Calu3 (cell line): Measurements from ENCODE around the gene TEX14. TPM values are rescaled to one million over a fixed set of nuclear protein-coding genes. Genes with fewer than 3 reads are reported as not detected.

ENCODE experiments used
- BruUV-seq: library from RNA; stranded (reverse); fragments of 400-500 nt; replicated peaks from 2 replicates; lab custom pipeline; 2021; lab: Mats Ljungman, UMichigan
- CTCF ChIA-PET: fragments of 300-600 bp; sonication (Branson Sonifier 250); formaldehyde crosslinking; loops from one replicate; lab custom pipeline; 2022; ENCODE audit warnings: antibody characterized with exemption; lab: Charles Lee
- DNase-seq: peaks from one replicate; pipeline ENCODE4 v3.0.0; 2022
- H3K27ac Mint-ChIP-seq: one replicate; pipeline ENCODE4 v1.8.0; 2022; ENCODE audit warnings: mixed read lengths; ENCODE audit not compliant: unreplicated experiment
- H3K27me3 Mint-ChIP-seq: one replicate; pipeline ENCODE4 v1.8.0; 2022; ENCODE audit warnings: mixed read lengths; ENCODE audit not compliant: unreplicated experiment
- H3K36me3 Mint-ChIP-seq: one replicate; pipeline ENCODE4 v1.8.0; 2022; ENCODE audit warnings: mild to moderate bottlenecking, moderate library complexity, mixed read lengths; ENCODE audit not compliant: insufficient read depth, unreplicated experiment
- H3K4me1 Mint-ChIP-seq: one replicate; pipeline ENCODE4 v1.8.0; 2022; ENCODE audit warnings: mild to moderate bottlenecking, low read depth, mixed read lengths; ENCODE audit not compliant: unreplicated experiment
- H3K4me3 Mint-ChIP-seq: one replicate; pipeline ENCODE4 v1.8.0; 2022; ENCODE audit warnings: mild to moderate bottlenecking, low read depth, moderate library complexity, mixed read lengths; ENCODE audit not compliant: unreplicated experiment
- H3K9me3 Mint-ChIP-seq: one replicate; pipeline ENCODE4 v1.8.0; 2022; ENCODE audit warnings: low read depth, mixed read lengths; ENCODE audit not compliant: unreplicated experiment
- CTCF ChIP-seq: fragments of 200-600 bp; IDR thresholded peaks from one replicate; pipeline ENCODE4 v1.8.0; 2022; ENCODE audit warnings: antibody characterized with exemption; ENCODE audit not compliant: unreplicated experiment
- intact Hi-C: fragments of 100-400 bp; cut with micrococcal nuclease; formaldehyde crosslinking; loops from one replicate; pipeline ENCODE4 v1.10.0; 2022; ENCODE audit not compliant: unreplicated experiment
- total RNA-seq: library from RNA; stranded (reverse); gene quantifications from 2 replicates; pipeline ENCODE4 v1.2.3, GENCODE V29; 2022

TEX14 gene
- total RNA-seq, 1 experiment from 2014 or later, result 0.07 TPM

GRCh38 chr17:58513267-58513964, 178.4 kb downstream of the TEX14 start:
- no peaks in the 10 kb centered on the region for H3K9me3 Mint-ChIP-seq
- H3K27ac Mint-ChIP-seq, result peak overlapping the region; percentile 44
- peak overlapping the region; percentile 80 for H3K4me3 Mint-ChIP-seq
- no peaks in the 10 kb centered on the region for H3K27me3 Mint-ChIP-seq
- TF ChIP-seq CTCF, result no peak
- peaks cover 31% of the 10 kb centered on the region for H3K4me1 Mint-ChIP-seq
- no TSS peak for BruUV-seq
- CTCF ChIA-PET, result no interaction called here
- no peak for DNase-seq
- H3K36me3 Mint-ChIP-seq, result peaks cover 51% of the 10 kb centered on the region
- intact Hi-C loops, result no loop called here

- Mint-ChIP-seq H3K4me3 (no peak overlapping the region), H3K27ac (no peak overlapping the region), H3K27me3 (no peaks in the 10 kb centered on the region), H3K36me3 (peaks cover 32% of the 10 kb centered on the region), H3K4me1 (peaks cover 14% of the 10 kb centered on the region), H3K9me3 (no peaks in the 10 kb centered on the region)
- no TSS peak for BruUV-seq
- CTCF ChIA-PET, result no interaction called here
- DNase-seq, result no peak
- intact Hi-C loops, result no loop called here
- TF ChIP-seq CTCF, result no peak
Observed at GRCh38 chr17:58510075-58510474, 181.8 kb downstream of the TEX14 start.

DNA sequence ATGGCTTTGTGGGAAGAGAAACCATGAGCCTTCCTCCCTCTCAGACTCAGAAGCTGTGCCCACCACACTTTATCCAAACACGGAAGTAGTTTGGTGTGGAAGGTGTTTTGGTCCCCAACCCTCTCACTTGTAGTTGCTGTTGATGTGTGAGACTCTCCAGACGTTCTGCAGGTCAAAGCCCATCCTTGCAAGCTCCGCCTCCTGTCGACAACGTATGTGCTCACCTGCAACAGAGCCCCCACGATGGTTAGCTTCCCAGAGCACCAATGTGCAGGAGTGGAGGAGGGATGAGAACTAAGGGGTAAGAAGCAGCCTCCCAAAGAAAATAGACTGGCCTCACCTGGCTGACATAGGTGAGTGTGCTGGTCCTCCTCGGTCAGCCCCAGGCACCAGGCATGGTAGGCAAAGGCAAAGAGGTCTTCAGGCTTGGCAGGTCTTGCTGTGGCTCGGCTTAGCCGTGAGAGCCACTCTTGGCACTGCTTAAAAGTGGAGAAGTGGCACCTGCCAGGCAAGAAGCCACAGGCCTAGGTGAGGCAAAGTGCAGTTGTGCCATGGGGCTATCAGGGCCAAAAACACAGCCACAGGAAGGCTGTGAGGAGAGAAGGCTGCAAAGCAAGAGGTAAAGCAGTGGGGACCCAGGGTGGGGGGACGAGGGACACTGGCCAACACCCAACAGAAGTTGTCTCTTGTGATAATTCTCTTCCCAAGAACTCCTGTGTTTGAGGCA, 183.3 kb downstream of the TEX14 start:
- TF ChIP-seq CTCF, result no peak
- H3K27ac Mint-ChIP-seq, result no peak overlapping the region
- H3K27me3 Mint-ChIP-seq, result no peaks in the 10 kb centered on the region
- no peak overlapping the region for H3K4me3 Mint-ChIP-seq
- CTCF ChIA-PET, result no interaction called here
- DNase-seq, result no peak
- no peaks in the 10 kb centered on the region for H3K9me3 Mint-ChIP-seq
- intact Hi-C loops, result no loop called here
- peaks cover 24% of the 10 kb centered on the region for H3K36me3 Mint-ChIP-seq
- H3K4me1 Mint-ChIP-seq, result peaks cover 9% of the 10 kb centered on the region
- BruUV-seq, result no TSS peak

DNA sequence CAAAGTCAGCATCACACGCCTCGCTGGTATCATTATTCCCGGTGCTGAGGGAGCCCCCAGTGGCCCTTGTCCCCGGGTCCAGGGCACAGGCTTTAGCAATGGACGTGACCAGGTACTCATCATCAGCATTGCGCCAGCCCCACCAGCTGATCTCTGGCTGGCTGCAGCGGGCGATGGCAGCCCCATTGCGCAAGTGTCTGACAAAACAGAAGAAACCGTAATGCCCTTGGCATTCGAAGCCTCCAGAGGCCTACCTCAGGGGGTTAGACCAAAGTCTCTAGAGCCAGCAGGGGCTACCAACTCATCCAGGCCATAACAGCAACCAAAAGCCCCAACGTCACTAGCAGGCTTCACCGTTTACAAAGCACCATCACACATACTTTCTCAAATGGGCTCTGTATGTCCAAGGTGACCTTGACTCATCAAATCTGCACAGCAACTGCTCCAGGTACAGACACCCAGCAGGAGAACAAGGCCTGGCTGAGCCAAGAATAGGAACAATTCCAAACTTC, 184.7 kb downstream of the TEX14 start:
- H3K4me1 Mint-ChIP-seq, result no peaks in the 10 kb centered on the region
- no peaks in the 10 kb centered on the region for H3K9me3 Mint-ChIP-seq
- intact Hi-C loops, result no loop called here
- no TSS peak for BruUV-seq
- DNase-seq, result no peak
- H3K27me3 Mint-ChIP-seq, result no peaks in the 10 kb centered on the region
- H3K4me3 Mint-ChIP-seq, result no peak overlapping the region
- H3K27ac Mint-ChIP-seq, result no peak overlapping the region
- CTCF ChIA-PET, result no interaction called here
- TF ChIP-seq CTCF, result no peak
- H3K36me3 Mint-ChIP-seq, result peaks cover 21% of the 10 kb centered on the region

Other genes with a start within 250 kb of the TEX14 start
- gene HSF5, start 203.6 kb downstream of the TEX14 start, total RNA-seq, result 0.07 TPM in 1 of 2 replicates, not detected in the other
- gene MTMR4, start 177.4 kb downstream of the TEX14 start, total RNA-seq, result 28.2 and 33.5 TPM in 2 replicates
- 24.3 and 28.4 TPM in 2 replicates for gene RAD51C, start 557 bp upstream of the TEX14 start, total RNA-seq
- 0.07 and 0.09 TPM in 2 replicates for gene PPM1E, start 63.8 kb upstream of the TEX14 start, total RNA-seq